AG04449 (cell line): ENCODE measurements around the gene SLC66A1.

Experiments
- CTCF ChIA-PET: fragments of 350-600 bp; formaldehyde crosslinking; extraction: SDS; loops from one replicate; lab custom pipeline; 2021; ENCODE audit warnings: antibody characterized with exemption; lab: Yijun Ruan, JAX
- POLR2A ChIA-PET: fragments of 400-600, 350-600 bp; formaldehyde crosslinking; extraction: SDS; loops from one replicate; lab custom pipeline; 2020; ENCODE audit warnings: antibody characterized with exemption, inconsistent platforms; lab: Yijun Ruan, JAX
- DNase-seq: peaks from one replicate; pipeline ENCODE4 v3.0.0-alpha.2; 2010; ENCODE audit warnings: low read depth, low spot score
- H3K4me3 ChIP-seq: 2 replicates; pipeline ENCODE4 v1.5.1; 2011; ENCODE audit warnings: low read depth, mild to moderate bottlenecking, control low read depth, low read length
- CTCF ChIP-seq: IDR thresholded peaks from one replicate; pipeline ENCODE4 v1.5.1; 2011; ENCODE audit warnings: mild to moderate bottlenecking, moderate library complexity, low read length, control low read depth, inconsistent platforms; ENCODE audit not compliant: insufficient read depth; ENCODE audit errors: missing control alignments

Gene SLC66A1

GRCh38 chr1:19374926-19375325, 62.8 kb downstream of the SLC66A1 start:
- POLR2A ChIA-PET, result no interaction called here
- CTCF ChIA-PET, result interaction anchor here (0.8 to 3.1 kb wide), 8 partner anchors 10 to 33 kb away, joined by 3 to 22 read pairs (median 6); no protein-coding TSS in a partner anchor
- TF ChIP-seq CTCF, result no peak
- DNase-seq, result no peak
- no peak overlapping the region for H3K4me3 ChIP-seq

GRCh38 chr1:19375631-19376400, 63.7 kb downstream of the SLC66A1 start:
- POLR2A ChIA-PET, result no interaction called here
- no peak for DNase-seq
- TF ChIP-seq CTCF, result no peak
- no peak overlapping the region for H3K4me3 ChIP-seq
- CTCF ChIA-PET, result interaction anchor here (0.8 to 3.1 kb wide), 7 partner anchors 10 to 278 kb away, joined by 3 to 22 read pairs (median 11); no protein-coding TSS in a partner anchor

GRCh38 chr1:19376428-19377372, 64.6 kb downstream of the SLC66A1 start:
- no peak for DNase-seq
- CTCF ChIA-PET, result interaction anchor here (0.6 to 3.1 kb wide), 14 partner anchors 9 to 283 kb away, joined by 3 to 22 read pairs (median 4); no protein-coding TSS in a partner anchor
- no peak overlapping the region for H3K4me3 ChIP-seq
- POLR2A ChIA-PET, result no interaction called here
- no peak for TF ChIP-seq CTCF

GRCh38 chr1:19377812-19378718, 65.9 kb downstream of the SLC66A1 start:
- no peak overlapping the region for H3K4me3 ChIP-seq
- no peak for TF ChIP-seq CTCF
- POLR2A ChIA-PET, result no interaction called here
- CTCF ChIA-PET, result interaction anchor here (1.0 to 2.8 kb wide), 10 partner anchors 7 to 282 kb away, joined by 3 to 12 read pairs (median 4); no protein-coding TSS in a partner anchor
- no peak for DNase-seq
